Endothelial cell of umbilical vein (primary cell): ENCODE results near the gene EXD3. TPM values are rescaled to one million over a fixed set of nuclear protein-coding genes. Genes with fewer than 3 reads are reported as not detected.

Experiments used
- BruUV-seq: library from RNA; stranded (reverse); fragments of 400-500 nt; replicated peaks from 2 replicates; lab custom pipeline; 2021; lab: Mats Ljungman, UMichigan
- CTCF ChIA-PET: fragments of 300-600, 350-600 bp; sonication (Branson Sonifier 250); formaldehyde crosslinking; loops from one replicate; lab custom pipeline; 2021; ENCODE audit warnings: antibody characterized with exemption, inconsistent platforms; lab: Charles Lee
- POLR2A ChIA-PET: fragments of 300-600, 350-600 bp; sonication (Branson Sonifier 250); formaldehyde crosslinking; loops from one replicate; lab custom pipeline; 2021; ENCODE audit warnings: antibody characterized with exemption, inconsistent platforms; lab: Charles Lee
- DNase-seq: peaks from one replicate; pipeline ENCODE4 v3.0.0-alpha.2; 2011; ENCODE audit warnings: low read depth, low spot score
- FAIRE-seq: peaks from 2 replicates; lab custom pipeline; 2011; peaks lifted over from hg19 to GRCh38; lab: Jason Lieb, UNC
- H2AFZ ChIP-seq: 2 replicates; pipeline ENCODE4 v1.6.0; 2012; ENCODE audit warnings: low read depth, low read length, control low read depth, inconsistent platforms
- H3K27ac ChIP-seq: 2 replicates; pipeline ENCODE4 v1.5.1; 2011; ENCODE audit warnings: low read depth, mild to moderate bottlenecking, control low read depth, low read length, moderate library complexity; ENCODE audit not compliant: insufficient read depth
- H3K27me3 ChIP-seq, 2 experiments: 2 replicates each; pipeline versions ENCODE4 v1.6.0 to v1.6.1; 2011; ENCODE audit warnings: low read length in 2 of 2, mixed read lengths in 1 of 2; ENCODE audit not compliant: control insufficient read depth in 2 of 2, insufficient read depth in 2 of 2
- H3K36me3 ChIP-seq, 2 experiments: 2 replicates in 1 of 2; 3 replicates in 1 of 2; pipeline ENCODE4 v1.5.1; 2011; ENCODE audit warnings: low read length in 2 of 2, mild to moderate bottlenecking in 1 of 2, moderate library complexity in 1 of 2; ENCODE audit not compliant: control insufficient read depth in 2 of 2, insufficient read depth in 2 of 2; ENCODE audit errors: extremely low read depth in 1 of 2
- H3K4me1 ChIP-seq: 3 replicates; pipeline ENCODE4 v1.5.1; 2011; ENCODE audit warnings: mild to moderate bottlenecking, low read length; ENCODE audit not compliant: control insufficient read depth, insufficient read depth; ENCODE audit errors: extremely low read depth
- H3K4me2 ChIP-seq: 2 replicates; pipeline ENCODE4 v1.6.1; 2011; ENCODE audit warnings: low read length, control low read depth, mixed read lengths; ENCODE audit not compliant: insufficient read depth
- H3K4me3 ChIP-seq, 3 experiments: fragments of 200-600 bp in 1 of 3; sonication (generic), shearing (Covaris generic) in 1 of 3; replicated peaks in 1 of 3; 2 replicates each; pipeline ENCODE4 v1.5.1; 2011 to 2016; ENCODE audit warnings: control low read depth in 3 of 3, low read length in 3 of 3, mild to moderate bottlenecking in 2 of 3, inconsistent platforms in 1 of 3, low read depth in 1 of 3, moderate library complexity in 1 of 3; ENCODE audit not compliant: insufficient read depth in 1 of 3
- H3K79me2 ChIP-seq: 2 replicates; pipeline ENCODE4 v1.6.0; 2012; ENCODE audit warnings: low read length, inconsistent platforms; ENCODE audit not compliant: control insufficient read depth, insufficient read depth
- H3K9ac ChIP-seq: replicated peaks from 2 replicates; pipeline ENCODE3; 2011; ENCODE audit warnings: low read length, control low read depth; ENCODE audit not compliant: insufficient read depth; ENCODE audit errors: extremely low read depth
- H3K9me1 ChIP-seq: replicated peaks from 3 replicates; pipeline ENCODE4 v1.6.0; 2011; ENCODE audit warnings: mild to moderate bottlenecking, low read length; ENCODE audit not compliant: control insufficient read depth, insufficient read depth; ENCODE audit errors: extremely low read depth
- H3K9me3 ChIP-seq: replicated peaks from 2 replicates; pipeline ENCODE4 v1.5.1; 2012; ENCODE audit warnings: low read length, inconsistent platforms; ENCODE audit not compliant: control insufficient read depth, insufficient read depth
- H4K20me1 ChIP-seq: replicated peaks from 2 replicates; pipeline ENCODE3; 2011; ENCODE audit warnings: mild to moderate bottlenecking, low read length; ENCODE audit not compliant: control insufficient read depth, insufficient read depth; ENCODE audit errors: extremely low read depth
- CTCF ChIP-seq, 2 donors: IDR thresholded peaks; 1 replicate in 1 of 2; 2 replicates in 1 of 2; pipeline ENCODE4 v1.5.1; 2011; ENCODE audit warnings: low read length in 2 of 2, mild to moderate bottlenecking in 2 of 2, moderate library complexity in 2 of 2, control low read depth in 1 of 2, inconsistent platforms in 1 of 2, low read depth in 1 of 2; ENCODE audit not compliant: insufficient read depth in 1 of 2; ENCODE audit errors: extremely low read depth in 1 of 2
- JUN ChIP-seq: IDR thresholded peaks from 2 replicates; pipeline ENCODE4 v1.6.1; 2011; ENCODE audit warnings: borderline replicate concordance, low read depth; ENCODE audit not compliant: insufficient read length, insufficient read depth
- dilution Hi-C: fragments of 300-500 bp; cut with MboI; formaldehyde crosslinking; loops from one replicate; pipeline ENCODE4 v1.15.0; 2019; ENCODE audit warnings: low sequenced_read_pairs; ENCODE audit not compliant: extremely low pct_ligation_motif_present
- intact Hi-C: fragments of 100-400 bp; cut with micrococcal nuclease; formaldehyde crosslinking; loops from one replicate; pipeline ENCODE4 v1.10.0; 2022
- polyA plus RNA-seq, 4 experiments: library from polyadenylated mRNA; depleted of rRNA in 3 of 4; stranded (reverse) in 3 of 4; unstranded in 1 of 4; fragments of >200 nt; gene quantifications; 2 replicates each; pipeline versions ENCODE4 v1.2.1 to v1.2.3, GENCODE V29; 2011 to 2012; ENCODE audit warnings: missing spikeins in 1 of 4
- total RNA-seq: library from RNA; stranded (reverse); gene quantifications from 2 replicates; pipeline ENCODE4 v1.2.3, GENCODE V29; 2021

EXD3 gene
- total and polyA plus RNA-seq, 2 donors (not counting 3 experiments of a cell fraction or from before 2014, with no cell fraction given), result 17.7 to 30.3 TPM

- Histone ChIP-seq H3K9me3 (no peaks in the 10 kb centered on the region), H3K36me3 (peaks cover 6 to 14% of the 10 kb centered on the region in 2 experiments), H4K20me1 (no peaks in the 10 kb centered on the region), H3K9me1 (no peaks in the 10 kb centered on the region), H3K4me1 (no peaks in the 10 kb centered on the region), H2AFZ (no peak overlapping the region), H3K4me2 (no peak overlapping the region), H3K27ac (no peak overlapping the region), H3K79me2 (no peaks in the 10 kb centered on the region), H3K27me3 (no peaks in the 10 kb centered on the region), H3K4me3 (no peak overlapping the region), H3K9ac (no peak overlapping the region)
- no peak for FAIRE-seq
- TF ChIP-seq CTCF (IDR thresholded peaks at IDR 0.05; ENCODE audit: extremely low read depth in 1 of 2, insufficient read depth in 1 of 2, low read depth in 1 of 2, low read length in 2 of 2), result no peak
- POLR2A ChIA-PET, result no interaction called here
- dilution Hi-C loops (no loop called here), intact Hi-C loops (no loop called here)
- DNase-seq, result no peak
- no TSS peak for BruUV-seq
- CTCF ChIA-PET, result interaction anchor here (0.6 to 3.0 kb wide), 5 partner anchors 25 to 161 kb away, joined by 3 to 42 read pairs (median 3); partner anchors contain the start of genes EXD3, NOXA1 and NRARP
Observed at GRCh38 chr9:137447722-137448601, 25.0 kb upstream of the EXD3 start.

- BruUV-seq, result no TSS peak
- H3K79me2 ChIP-seq, result no peaks in the 10 kb centered on the region
- no peak for TF ChIP-seq JUN
- no peaks in the 10 kb centered on the region for H3K9me1 ChIP-seq
- intact Hi-C loops (no loop called here), dilution Hi-C loops (no loop called here)
- H3K4me1 ChIP-seq, result no peaks in the 10 kb centered on the region
- FAIRE-seq (no peak), DNase-seq (no peak)
- peaks cover 3 to 14% of the 10 kb centered on the region in 2 experiments for H3K36me3 ChIP-seq
- ChIA-PET POLR2A (no interaction called here), CTCF (interaction anchor here (0.6 to 3.0 kb wide), 5 partner anchors 24 to 160 kb away, joined by 3 to 42 read pairs (median 9); partner anchors contain the start of genes EXD3, NOXA1 and NRARP)
- H3K27me3 ChIP-seq, result no peaks in the 10 kb centered on the region
- H3K9me3 ChIP-seq, result no peaks in the 10 kb centered on the region
- H4K20me1 ChIP-seq, result no peaks in the 10 kb centered on the region
- no peak overlapping the region for H3K4me2 ChIP-seq
- H3K27ac ChIP-seq, result no peak overlapping the region
- no peak overlapping the region for H3K9ac ChIP-seq
- H2AFZ ChIP-seq, result no peak overlapping the region
- no peak overlapping the region for H3K4me3 ChIP-seq
Observed at GRCh38 chr9:137446851-137447471, 24.0 kb upstream of the EXD3 start.
